Measurements from ENCODE around the gene CNIH4.
A peak's percentile ranks its signal among the peaks of the same experiment; 100 is the strongest.
"Not testable (repeated sequence)": the region's sequence is repeated elsewhere in the genome, so short reads cannot be mapped to it uniquely, and the experiment has no call there.

CNIH4 gene

DNA sequence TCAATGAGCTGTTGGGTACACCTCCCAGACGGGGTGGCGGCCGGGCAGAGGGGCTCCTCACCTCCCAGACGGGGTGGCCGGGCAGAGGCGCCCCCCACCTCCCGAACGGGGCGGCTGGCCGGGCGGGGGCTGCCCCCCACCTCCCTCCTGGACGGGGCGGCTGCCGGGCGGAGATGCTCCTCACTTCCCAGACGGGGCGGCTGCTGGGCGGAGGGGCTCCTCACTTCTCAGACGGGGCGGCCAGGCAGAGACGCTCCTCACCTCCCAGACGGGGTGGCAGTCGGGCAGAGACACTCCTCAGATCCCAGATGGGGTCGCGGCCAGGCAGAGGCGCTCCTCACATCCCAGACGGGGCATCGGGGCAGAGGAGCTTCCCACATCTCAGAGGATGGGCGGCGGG lies 7.0 kb upstream of the CNIH4 start:
- DNase-seq = not testable (repeated sequence)

GRCh38 chr1:224352436-224353085 lies 4.1 kb upstream of the CNIH4 start:
- not testable (repeated sequence) for DNase-seq

DNA sequence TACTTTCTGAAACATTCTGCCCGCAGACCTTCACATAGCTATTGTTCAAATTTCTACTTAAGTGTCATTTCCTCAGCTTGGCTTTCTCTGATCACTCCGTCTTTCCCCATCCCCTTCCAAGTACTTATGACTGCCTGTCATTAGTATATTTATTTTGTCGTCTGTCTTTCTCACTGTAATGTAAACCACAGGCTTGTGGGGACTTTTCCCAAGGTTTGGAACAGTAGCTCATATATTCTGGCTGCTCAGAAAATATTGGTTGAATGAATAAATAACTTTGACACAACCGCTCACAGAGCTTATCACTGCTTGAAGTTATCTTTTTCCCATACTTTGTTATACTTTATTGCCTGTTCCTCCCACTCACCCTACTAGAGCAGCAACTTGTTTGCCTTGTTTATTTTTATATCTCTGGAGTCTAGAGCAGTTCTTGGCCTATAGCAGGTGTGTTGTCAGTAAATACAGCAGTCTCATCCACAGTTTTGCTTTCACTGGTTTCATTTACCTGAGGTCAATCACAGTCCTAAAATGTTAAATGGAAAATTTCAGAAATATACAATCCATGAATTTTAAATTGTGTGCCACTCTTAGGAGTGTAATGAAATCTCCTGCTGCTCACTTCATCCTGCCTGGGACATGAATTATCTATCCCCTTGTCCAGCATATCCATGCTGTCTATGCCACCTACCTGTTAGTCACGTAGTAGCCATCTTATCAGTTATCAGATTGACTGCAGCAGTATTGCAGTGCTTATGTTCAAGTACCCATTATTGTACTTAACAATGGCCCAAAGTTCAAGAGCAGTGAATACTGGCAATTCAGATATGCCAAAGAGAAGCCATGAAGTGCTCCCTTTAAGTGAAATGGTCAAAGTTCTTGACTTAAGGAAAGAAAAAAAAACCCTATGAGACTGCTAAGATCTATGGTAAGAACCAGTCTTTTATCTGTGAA lies 2.4 kb upstream of the CNIH4 start:
- no peak for DNase-seq

GRCh38 chr1:224357626-224358124 lies 996 bp downstream of the CNIH4 start:
- peak; percentile 62 for DNase-seq

DNA sequence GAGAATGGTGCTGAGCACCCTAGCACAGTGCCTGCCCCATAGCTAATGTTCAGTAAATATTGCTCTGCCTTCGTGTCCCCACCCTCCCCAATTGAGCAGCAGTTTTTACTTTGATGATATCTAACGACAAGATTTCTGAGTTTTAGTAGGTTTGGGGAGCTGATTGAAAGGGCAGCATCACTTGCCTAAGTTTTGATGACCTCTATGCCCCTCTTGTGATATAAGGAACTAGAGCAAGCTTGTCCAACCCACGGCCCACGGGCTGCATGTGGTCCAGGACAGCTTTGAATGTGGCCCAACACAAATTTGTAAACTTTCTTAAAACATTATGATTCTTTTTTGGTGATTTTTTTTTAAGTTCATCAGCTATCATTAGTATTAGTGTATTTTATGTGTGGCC lies 1.6 kb downstream of the CNIH4 start:
- DNase-seq = no peak

- no peak for DNase-seq
Observed at GRCh38 chr1:224359207-224359606, 2.5 kb downstream of the CNIH4 start.

GRCh38 chr1:224368409-224368808 lies 11.7 kb downstream of the CNIH4 start:
- no peak for DNase-seq

- DNase-seq = no peak
Observed at GRCh38 chr1:224373008-224373590, 16.4 kb downstream of the CNIH4 start.

GRCh38 chr1:224375059-224375458 lies 18.4 kb downstream of the CNIH4 start:
- DNase-seq = no peak

DNA sequence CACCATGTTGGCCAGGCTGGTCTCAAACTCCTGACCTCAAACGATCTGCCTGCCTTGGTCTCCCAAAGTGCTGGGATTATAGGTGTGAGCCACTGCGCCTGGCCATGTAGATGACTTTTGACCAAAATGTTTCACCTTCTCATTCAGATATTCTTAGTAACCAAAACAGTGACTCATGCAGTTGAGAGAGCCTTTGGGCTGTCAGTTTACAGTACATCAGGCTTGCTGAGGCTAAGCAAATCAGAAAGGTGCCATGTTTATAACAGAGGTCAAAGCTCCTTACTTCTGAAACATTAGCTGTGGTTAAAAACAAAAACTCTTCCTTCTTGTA lies 21.0 kb downstream of the CNIH4 start:
- peak; percentile 72 for DNase-seq

- DNase-seq = no peak
Observed at GRCh38 chr1:224378855-224379631, 22.4 kb downstream of the CNIH4 start.

GRCh38 chr1:224380003-224380402 lies 23.3 kb downstream of the CNIH4 start:
- DNase-seq = no peak

- DNase-seq = no peak
Observed at GRCh38 chr1:224381880-224382548, 25.3 kb downstream of the CNIH4 start.

DNA sequence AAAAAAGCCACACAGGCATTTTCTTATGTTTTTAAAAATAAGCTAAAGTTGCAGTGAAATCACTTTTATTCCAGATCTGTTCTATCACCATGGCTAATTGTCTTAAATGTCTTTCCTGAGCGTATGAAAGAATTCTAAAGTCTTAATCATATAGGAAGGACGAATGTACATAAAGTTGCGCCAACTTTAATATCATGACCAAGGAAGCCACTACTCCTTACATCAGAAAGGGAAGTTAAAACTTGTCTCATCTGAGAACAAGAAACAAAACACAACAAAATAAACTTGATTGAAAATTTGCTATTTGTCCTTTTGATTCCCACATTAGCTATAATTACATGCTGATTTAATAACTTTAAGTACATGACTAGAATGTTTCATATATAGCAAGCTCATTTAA lies 26.5 kb downstream of the CNIH4 start:
- DNase-seq = no peak

DNA sequence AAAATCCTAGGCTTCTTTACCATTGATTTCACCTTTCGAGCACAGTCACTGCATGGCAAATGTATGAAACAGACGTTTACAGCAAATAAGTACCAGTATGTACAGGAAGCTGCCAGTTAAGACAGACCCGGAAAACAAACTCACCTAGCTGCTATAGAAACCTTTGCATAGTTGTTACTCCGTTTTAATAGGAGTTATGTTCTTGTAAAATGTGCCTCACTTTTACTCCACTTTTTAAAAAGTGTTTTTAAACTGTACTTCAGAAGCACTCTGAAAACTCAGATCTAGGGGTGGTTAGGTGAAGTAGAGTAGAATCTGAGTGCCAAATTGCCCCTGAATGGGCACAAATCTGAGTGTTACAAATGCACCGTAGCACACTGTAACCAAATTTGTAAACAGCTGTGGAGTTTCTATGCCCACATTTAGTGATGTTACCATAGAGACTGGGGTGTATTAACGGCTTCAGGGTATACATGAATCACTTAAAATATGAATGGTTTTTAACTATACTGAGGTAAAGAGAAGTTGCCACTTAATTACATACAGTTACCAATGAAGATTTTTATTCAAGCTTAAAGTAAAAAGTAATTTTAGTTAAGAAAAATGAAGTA lies 30.7 kb downstream of the CNIH4 start:
- no peak for DNase-seq

GRCh38 chr1:224387943-224388342 lies 31.3 kb downstream of the CNIH4 start:
- DNase-seq = no peak

GRCh38 chr1:224390517-224390916 lies 33.8 kb downstream of the CNIH4 start:
- no peak for DNase-seq

DNA sequence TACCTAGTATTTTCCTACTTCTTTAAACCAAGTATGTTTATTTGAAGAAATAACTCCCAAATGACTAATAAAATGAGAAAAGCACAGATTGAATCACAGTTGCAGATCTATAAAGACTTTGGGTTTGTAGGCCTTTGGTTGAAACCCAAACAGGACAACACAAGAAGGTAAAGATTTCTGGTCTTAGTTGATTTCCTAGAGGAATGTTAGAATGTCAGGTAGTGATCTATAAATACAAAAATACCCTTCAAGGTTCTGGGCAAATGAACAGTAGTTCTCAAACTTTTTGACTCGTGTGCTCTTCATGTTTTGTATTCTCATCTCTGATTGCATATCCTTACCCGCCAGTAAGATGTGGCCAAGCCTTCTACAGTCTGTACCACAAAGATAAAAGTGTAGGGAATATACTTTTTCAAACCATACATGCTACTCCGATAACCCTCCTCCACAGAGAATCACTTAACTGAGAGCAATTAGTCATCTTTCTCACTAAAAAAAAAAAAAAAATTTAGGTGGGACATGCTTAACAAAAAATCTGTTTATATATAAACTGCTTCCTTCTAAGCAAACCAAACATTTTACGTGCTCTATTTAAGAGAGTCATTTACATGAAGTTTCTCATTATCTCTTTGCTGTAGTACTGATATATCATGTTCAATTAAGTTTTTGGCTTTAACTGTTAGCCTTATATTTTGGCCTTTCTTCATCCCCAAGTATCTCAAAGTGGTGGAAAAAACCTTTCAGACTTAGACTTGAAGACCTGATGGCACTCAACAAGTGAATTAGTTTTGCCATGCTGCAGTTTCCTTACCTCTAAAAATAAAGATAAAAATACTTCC lies 36.0 kb downstream of the CNIH4 start:
- DNase-seq = peak; percentile 63

DNA sequence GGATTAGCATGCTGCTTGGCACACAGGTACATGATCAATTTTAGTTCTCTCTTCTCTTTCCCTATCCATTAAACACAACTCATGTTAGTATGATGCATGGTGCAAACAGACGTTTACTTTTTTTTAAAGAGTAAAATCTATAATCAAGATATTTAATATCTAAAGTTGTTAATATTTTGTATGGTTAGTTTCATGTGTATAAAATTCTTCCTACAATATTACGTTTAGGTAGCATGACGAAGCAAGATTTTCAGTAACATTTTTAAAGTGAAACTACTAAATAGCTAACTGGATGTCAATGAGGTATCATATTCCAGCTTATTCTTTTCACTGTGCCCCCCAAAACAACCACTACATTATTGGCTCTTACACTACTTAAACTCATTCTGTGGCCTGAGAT lies 36.6 kb downstream of the CNIH4 start:
- no peak for DNase-seq

GRCh38 chr1:224399887-224400286 lies 43.2 kb downstream of the CNIH4 start:
- no peak for DNase-seq

GRCh38 chr1:224402472-224403036 lies 45.9 kb downstream of the CNIH4 start:
- DNase-seq = no peak
